ENCODE results near the gene LRIG1.

LRIG1 gene

GRCh38 chr3:66428733-66429132, 72.1 kb downstream of the LRIG1 start:
- no peak for TF ChIP-seq CTCF (IDR thresholded peaks at IDR 0.05; ENCODE audit: low read depth, low read length)
- DNase-seq (ENCODE audit: low read depth, low spot score): peak; percentile 100
- in situ Hi-C loops (cut with HindIII; ENCODE audit: low sequenced_read_pairs): no loop called here
- H3K4me3 ChIP-seq (ENCODE audit: low read depth, low read length): no peak overlapping the region

- no peak for DNase-seq (ENCODE audit: low read depth, low spot score)
- no peak for TF ChIP-seq CTCF (IDR thresholded peaks at IDR 0.05; ENCODE audit: low read depth, low read length)
- H3K4me3 ChIP-seq (ENCODE audit: low read depth, low read length): no peak overlapping the region
- in situ Hi-C loops (cut with HindIII; ENCODE audit: low sequenced_read_pairs): no loop called here
Observed at GRCh38 chr3:66427951-66428474, 72.8 kb downstream of the LRIG1 start.

DNA sequence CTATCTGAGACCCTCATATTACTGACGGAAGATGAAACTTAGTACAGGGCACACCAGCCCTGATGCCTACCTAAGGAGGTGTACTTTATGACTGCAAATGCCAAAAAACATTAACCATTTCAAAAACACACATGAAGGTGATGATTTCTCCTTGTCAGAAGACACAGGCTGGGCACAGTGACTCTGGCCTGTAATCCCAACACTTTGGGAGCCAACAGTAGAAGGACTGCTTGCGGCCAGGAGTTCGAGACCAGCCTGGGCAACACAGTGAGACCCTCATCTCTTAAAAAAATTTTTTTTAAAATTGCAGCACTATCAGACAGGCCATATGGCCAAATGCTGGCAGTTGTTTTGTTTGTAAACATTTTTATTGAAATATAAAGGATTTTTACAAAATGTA, 73.5 kb downstream of the LRIG1 start:
- in situ Hi-C loops (cut with HindIII; ENCODE audit: low sequenced_read_pairs): no loop called here
- H3K4me3 ChIP-seq (ENCODE audit: low read depth, low read length): no peak overlapping the region
- TF ChIP-seq CTCF (IDR thresholded peaks at IDR 0.05; ENCODE audit: low read depth, low read length): no peak
- no peak for DNase-seq (ENCODE audit: low read depth, low spot score)

GRCh38 chr3:66426135-66426534, 74.7 kb downstream of the LRIG1 start:
- in situ Hi-C loops (cut with HindIII; ENCODE audit: low sequenced_read_pairs): no loop called here
- no peak for TF ChIP-seq CTCF (IDR thresholded peaks at IDR 0.05; ENCODE audit: low read depth, low read length)
- no peak overlapping the region for H3K4me3 ChIP-seq (ENCODE audit: low read depth, low read length)
- no peak for DNase-seq (ENCODE audit: low read depth, low spot score)

- in situ Hi-C loops (cut with HindIII; ENCODE audit: low sequenced_read_pairs): no loop called here
- no peak for DNase-seq (ENCODE audit: low read depth, low spot score)
- no peak for TF ChIP-seq CTCF (IDR thresholded peaks at IDR 0.05; ENCODE audit: low read depth, low read length)
- H3K4me3 ChIP-seq (ENCODE audit: low read depth, low read length): no peak overlapping the region
Observed at GRCh38 chr3:66425576-66426114, 75.2 kb downstream of the LRIG1 start.

- TF ChIP-seq CTCF (IDR thresholded peaks at IDR 0.05; ENCODE audit: low read depth, low read length): no peak
- DNase-seq (ENCODE audit: low read depth, low spot score): no peak
- no peak overlapping the region for H3K4me3 ChIP-seq (ENCODE audit: low read depth, low read length)
- in situ Hi-C loops (cut with HindIII; ENCODE audit: low sequenced_read_pairs): no loop called here
Observed at GRCh38 chr3:66425032-66425431, 75.8 kb downstream of the LRIG1 start.

All from astrocyte of the spinal cord (primary cell).